GM19467 (cell line): ENCODE data around the gene SNRNP48.

ENCODE experiments used
- ATAC-seq: cut with Tn5 transposase; IDR thresholded peaks from one replicate; pipeline ENCODE4 v1.9.1; 2021; ENCODE audit warnings: mild to moderate bottlenecking, moderate library complexity; ENCODE audit not compliant: unreplicated experiment

The SNRNP48 gene

DNA sequence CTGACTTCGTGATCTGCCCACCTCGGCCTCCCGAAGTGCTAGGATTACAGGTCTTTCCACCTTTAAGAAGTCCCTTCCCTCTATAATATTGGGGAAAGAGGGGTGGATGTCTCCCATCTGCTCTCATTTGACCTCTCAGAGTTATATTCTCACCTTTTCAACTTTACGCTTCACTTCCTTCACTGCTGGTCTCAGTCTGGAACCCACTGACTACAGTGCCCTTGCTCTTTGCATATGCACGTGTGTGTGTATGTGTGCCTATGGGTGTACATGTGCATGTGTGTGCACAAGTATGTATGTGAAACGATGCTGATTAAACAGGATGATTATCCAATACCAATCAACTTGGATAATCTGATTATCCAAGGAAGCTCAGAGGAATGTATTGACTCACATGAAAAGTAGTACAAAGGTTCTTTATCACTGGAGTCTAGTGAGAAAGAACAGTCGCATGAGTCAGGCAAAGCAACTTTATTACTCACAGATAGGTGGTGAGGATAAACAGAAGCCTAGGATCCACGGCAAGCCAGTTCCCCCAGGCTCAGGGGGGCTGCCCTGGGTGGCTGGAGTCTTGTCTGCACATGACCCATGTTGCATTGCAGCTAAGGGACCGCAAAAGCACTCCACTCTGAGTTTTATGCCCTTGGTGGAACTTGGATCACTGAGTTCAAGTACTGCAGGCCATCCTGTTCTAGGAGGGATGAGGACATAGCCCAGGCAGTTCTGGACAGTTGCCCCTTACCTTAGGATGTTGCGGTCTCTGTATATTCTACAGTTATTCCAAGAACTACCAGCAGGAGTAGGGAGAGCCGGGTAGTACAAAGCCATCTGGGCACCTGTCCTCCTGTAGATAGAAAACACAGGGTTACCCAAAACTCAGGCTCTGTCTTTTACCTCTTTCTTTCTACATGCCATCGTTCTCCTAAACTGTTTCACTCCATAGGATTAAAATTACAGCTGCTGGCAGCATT lies 50.9 kb downstream of the SNRNP48 start:
- ATAC-seq: no peak

DNA sequence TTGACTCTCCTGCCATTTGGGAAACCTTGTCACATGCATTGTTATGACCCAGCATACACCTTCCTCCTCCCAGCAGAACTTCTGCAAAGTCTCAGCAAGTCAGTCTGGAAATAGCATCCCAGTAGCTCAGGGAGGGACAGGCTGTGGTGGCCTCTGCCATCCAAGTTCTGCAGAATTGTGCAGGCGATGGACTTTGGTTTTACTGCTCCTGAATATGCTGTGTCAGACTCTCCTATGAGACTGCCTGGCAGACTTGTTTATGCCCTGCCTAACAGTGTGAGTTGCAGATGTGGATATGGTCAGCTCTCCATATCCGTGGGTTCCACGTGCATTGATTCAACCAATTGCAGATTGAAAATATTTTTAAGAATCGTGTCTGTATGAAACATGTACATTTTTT lies 52.8 kb downstream of the SNRNP48 start:
- no peak for ATAC-seq

- ATAC-seq: no peak
These were observed 54.4 kb downstream of the SNRNP48 start for GRCh38 chr6:7644417-7644816.

DNA sequence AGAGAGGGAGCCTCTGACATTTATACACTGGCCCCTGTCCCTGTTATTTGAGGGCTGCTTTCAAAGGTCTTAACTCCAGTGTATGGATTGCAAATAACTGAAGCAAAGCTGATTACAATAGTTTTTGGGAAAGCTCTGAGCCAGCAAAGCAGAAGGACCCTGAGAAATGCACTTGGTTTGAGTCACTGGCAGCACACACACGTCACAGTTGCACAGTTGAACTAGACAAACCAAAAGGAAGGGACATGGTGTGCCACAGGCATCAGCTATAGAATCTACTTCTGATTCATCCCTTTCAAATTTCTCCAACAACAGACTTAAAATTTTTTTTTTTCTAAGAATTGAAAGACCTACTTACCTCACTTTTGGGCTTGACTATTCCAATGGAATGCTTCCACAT lies 56.4 kb downstream of the SNRNP48 start:
- no peak for ATAC-seq

DNA sequence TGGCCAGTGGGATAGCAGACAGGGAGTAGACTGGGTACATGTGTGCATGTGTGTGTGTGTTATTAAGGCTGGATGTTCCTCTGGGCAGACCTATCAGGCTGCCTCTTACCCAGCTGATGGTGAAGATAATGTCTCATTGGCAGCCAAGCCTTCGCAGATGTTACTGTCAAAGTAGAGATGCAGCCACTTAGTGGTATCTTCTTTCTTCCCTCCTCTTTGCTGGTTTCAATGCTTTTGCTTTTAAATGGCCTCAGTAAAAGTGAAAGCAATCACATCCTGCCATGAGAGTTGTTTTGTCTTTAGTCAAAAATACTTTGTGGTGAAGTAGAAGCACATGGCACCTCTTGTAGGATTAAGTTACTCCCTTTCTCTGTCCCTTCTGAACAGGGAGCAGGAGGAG lies 57.5 kb downstream of the SNRNP48 start:
- ATAC-seq: no peak

- ATAC-seq: no peak
These were observed 59.2 kb downstream of the SNRNP48 start for GRCh38 chr6:7649037-7649810.

- ATAC-seq: no peak
These were observed 60.9 kb downstream of the SNRNP48 start for GRCh38 chr6:7650878-7651277.

- ATAC-seq: no peak
These were observed 63.0 kb downstream of the SNRNP48 start for GRCh38 chr6:7652957-7653356.

DNA sequence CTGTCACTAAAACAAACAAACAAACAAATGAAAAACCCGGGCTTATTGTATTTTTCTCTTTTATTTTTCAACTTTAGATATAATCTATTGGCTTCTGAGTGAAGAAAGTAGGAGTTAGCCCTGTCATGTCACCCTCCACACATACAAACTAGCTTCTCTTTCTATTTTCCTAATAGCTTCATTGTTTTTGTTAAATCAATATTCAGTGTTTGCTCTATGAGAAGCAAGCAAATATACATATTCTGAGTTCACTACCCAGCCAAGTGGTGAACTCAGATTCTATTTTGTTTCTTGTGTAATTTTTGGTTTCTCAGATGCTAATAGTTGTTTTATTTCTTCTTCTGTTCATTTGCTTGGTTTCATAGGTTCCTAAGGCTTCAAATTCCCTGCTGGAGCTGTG lies 66.4 kb downstream of the SNRNP48 start:
- ATAC-seq: no peak

GRCh38 chr6:7658543-7658942 lies 68.5 kb downstream of the SNRNP48 start:
- no peak for ATAC-seq

DNA sequence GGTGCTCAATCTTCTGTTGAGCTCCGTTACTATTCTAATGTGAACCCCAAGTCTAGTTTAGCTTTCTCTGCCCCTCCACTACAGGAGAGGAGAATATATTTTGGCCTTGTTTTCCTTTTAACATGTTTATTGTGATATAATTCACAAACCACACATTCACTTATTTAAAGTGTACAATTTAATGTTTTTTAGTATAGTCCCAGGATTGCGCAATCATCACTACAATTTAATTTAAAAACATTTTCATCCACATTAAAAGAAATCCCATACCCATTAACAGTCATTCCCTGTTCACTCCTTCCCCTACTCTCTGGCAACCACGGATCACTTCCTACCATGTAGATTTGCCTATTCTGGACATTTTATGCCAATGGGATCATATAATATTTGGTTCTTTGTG lies 71.4 kb downstream of the SNRNP48 start:
- ATAC-seq: no peak
